GM23338 (cell line): Measurements from ENCODE around the gene ST6GALNAC3. TPM values are rescaled to one million over a fixed set of nuclear protein-coding genes. Genes with fewer than 3 reads are reported as not detected.
A peak's percentile ranks its signal among the peaks of the same experiment; 100 is the strongest.

Experiments
- ATAC-seq: fragments of 200-7000 bp; cut with Tn5 transposase; 3 replicates; pipeline ENCODE4 v1.9.1; 2020
- DNase-seq: peaks from one replicate; pipeline ENCODE4 v3.0.0-alpha.2; 2015; ENCODE audit warnings: low spot score
- H2AFZ ChIP-seq: fragments of 200-600 bp; sonication (generic); 2 replicates; pipeline ENCODE4 v1.8.0; 2016; ENCODE audit warnings: antibody characterized with exemption, mild to moderate bottlenecking, moderate library complexity
- H3F3A ChIP-seq: fragments of 200-600 bp; sonication (generic); replicated peaks from 2 replicates; pipeline ENCODE4 v1.8.0; 2017; ENCODE audit warnings: antibody characterized with exemption, mixed run types, low read depth
- H3K27ac ChIP-seq: fragments of 200-600 bp; sonication (generic); 2 replicates; pipeline ENCODE4 v1.6.1; 2016; ENCODE audit warnings: low read depth
- H3K27me3 ChIP-seq: fragments of 200-600 bp; sonication (generic); 2 replicates; pipeline ENCODE4 v1.8.0; 2016; ENCODE audit warnings: mild to moderate bottlenecking, mixed run types, moderate library complexity; ENCODE audit not compliant: insufficient read depth
- H3K36me3 ChIP-seq: fragments of 200-600 bp; sonication (generic); 2 replicates; pipeline ENCODE4 v1.8.0; 2016; ENCODE audit warnings: mild to moderate bottlenecking; ENCODE audit not compliant: insufficient read depth
- H3K4me1 ChIP-seq: fragments of 200-600 bp; sonication (generic); 2 replicates; pipeline ENCODE4 v1.8.0; 2016; ENCODE audit warnings: mild to moderate bottlenecking, moderate library complexity; ENCODE audit not compliant: insufficient read depth
- H3K4me2 ChIP-seq: fragments of 200-600 bp; sonication (generic); 2 replicates; pipeline ENCODE4 v1.7.1; 2017; ENCODE audit warnings: mixed run types
- H3K4me3 ChIP-seq: fragments of 200-600 bp; sonication (generic); 2 replicates; pipeline ENCODE4 v1.6.1; 2016; ENCODE audit warnings: mixed run types
- H3K79me2 ChIP-seq: fragments of 200-600 bp; sonication (generic); replicated peaks from 2 replicates; pipeline ENCODE4 v1.8.0; 2017; ENCODE audit warnings: mild to moderate bottlenecking; ENCODE audit not compliant: insufficient read depth
- H3K9me2 ChIP-seq: fragments of 200-600 bp; sonication (generic); 2 replicates; pipeline ENCODE4 v1.8.0; 2017; ENCODE audit not compliant: insufficient read depth
- H4K20me1 ChIP-seq: fragments of 200-600 bp; sonication (generic); replicated peaks from 2 replicates; pipeline ENCODE4 v1.8.0; 2017; ENCODE audit warnings: mild to moderate bottlenecking; ENCODE audit not compliant: insufficient read depth
- H3K27ac Mint-ChIP-seq: 2 replicates; pipeline ENCODE4 v1.8.0; 2020; ENCODE audit warnings: inconsistent platforms, mild to moderate bottlenecking, moderate library complexity, mixed read lengths
- H3K27me3 Mint-ChIP-seq: 3 replicates; pipeline ENCODE4 v1.8.0; 2022; ENCODE audit warnings: low read depth, mild to moderate bottlenecking, moderate library complexity, mixed read lengths, inconsistent platforms; ENCODE audit not compliant: insufficient read depth, poor library complexity
- H3K36me3 Mint-ChIP-seq: 3 replicates; pipeline ENCODE4 v1.8.0; 2021; ENCODE audit warnings: low read depth, mild to moderate bottlenecking, inconsistent platforms, moderate library complexity, mixed read lengths
- H3K4me1 Mint-ChIP-seq: 3 replicates; pipeline ENCODE4 v1.8.0; 2020; ENCODE audit warnings: mild to moderate bottlenecking, inconsistent platforms, mixed read lengths
- H3K4me3 Mint-ChIP-seq: 3 replicates; pipeline ENCODE4 v1.8.0; 2021; ENCODE audit warnings: moderate library complexity, mild to moderate bottlenecking, inconsistent platforms, mixed read lengths
- H3K9me3 Mint-ChIP-seq: 3 replicates; pipeline ENCODE4 v1.8.0; 2020; ENCODE audit warnings: moderate library complexity, mild to moderate bottlenecking, inconsistent platforms, mixed read lengths
- EZH2phosphoT487 ChIP-seq: fragments of 200-600 bp; sonication (generic); IDR thresholded peaks from one replicate; pipeline ENCODE4 v1.8.1; 2018; ENCODE audit warnings: antibody characterized with exemption; ENCODE audit not compliant: unreplicated experiment
- NANOG ChIP-seq: IDR thresholded peaks from 2 replicates; pipeline ENCODE4 v1.6.1; 2016; ENCODE audit warnings: antibody characterized with exemption, borderline replicate concordance
- REST ChIP-seq: IDR thresholded peaks from one replicate; pipeline ENCODE4 v1.6.1; 2018; ENCODE audit warnings: antibody characterized with exemption; ENCODE audit not compliant: unreplicated experiment
- ZNF462 ChIP-seq: fragments of 250-450 bp; sonication (Bioruptor Pico); IDR thresholded peaks from 2 replicates; pipeline ENCODE4 v1.5.0; 2020; ENCODE audit warnings: mild to moderate bottlenecking, moderate library complexity
- polyA plus RNA-seq: library from polyadenylated mRNA; unstranded; fragments of >200 nt; fragmentation: Nextera tagmentation; extraction: Ambion mirVana; gene quantifications from 2 replicates; pipeline ENCODE4 v1.2.1, GENCODE V29; 2016
- total RNA-seq: library from RNA; depleted of rRNA; stranded (reverse); fragments of >200 nt; shearing (Covaris generic); gene quantifications from 2 replicates; pipeline ENCODE4 v1.2.3, GENCODE V29; 2014

ST6GALNAC3 gene
- total and polyA plus RNA-seq, 2 experiments from 2014 or later: 4.7 to 11.6 TPM

- TF ChIP-seq ZNF462 (CRISPR knock-in tag) (no peak), REST (no peak), NANOG (no peak)
Measured at GRCh38 chr1:76229279-76230005, 154.9 kb downstream of the ST6GALNAC3 start (continued).

DNA sequence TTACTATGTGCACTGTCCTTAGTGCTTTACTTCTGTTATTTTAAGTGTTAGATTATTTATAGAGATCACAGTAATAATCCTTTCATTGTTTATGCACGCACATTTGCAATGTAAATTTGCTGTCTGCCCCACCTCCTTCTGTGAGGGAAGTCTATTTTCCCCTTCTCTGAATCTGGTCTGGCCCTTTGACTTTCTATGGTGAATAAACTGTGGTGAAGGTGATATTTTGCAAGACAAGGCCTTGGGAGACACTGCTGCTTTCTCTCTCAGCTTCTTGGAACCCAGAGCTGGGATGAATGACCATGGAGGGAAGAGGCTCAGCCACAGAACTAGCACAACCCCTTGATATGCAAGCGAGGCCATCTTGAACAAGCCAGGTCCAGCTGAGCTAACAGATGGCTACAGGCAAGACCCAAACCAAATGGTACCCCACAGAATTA lies 156.3 kb downstream of the ST6GALNAC3 start:
- peak; percentile 73 for DNase-seq
- Histone ChIP-seq H3K27me3 (no peaks in the 10 kb centered on the region), H4K20me1 (no peaks in the 10 kb centered on the region), H3K79me2 (no peaks in the 10 kb centered on the region), H3K4me3 (no peak overlapping the region), H3K4me2 (peak overlapping the region; percentile 15), H3K36me3 (no peaks in the 10 kb centered on the region), H3F3A (0 out of 2 replicates have a peak, but pooled peaks cover 4% of the 10 kb centered on the region), H3K9me2 (peaks cover 13% of the 10 kb centered on the region; the same call in 1 of the 2 replicates), H3K4me1 (peaks cover 62% of the 10 kb centered on the region), H2AFZ (no peak overlapping the region), H3K27ac (peak overlapping the region; percentile 81)
- H3K27me3 Mint-ChIP-seq: peaks cover 6% of the 10 kb centered on the region
- peak overlapping the region; percentile 36; the same call in 1 of the 3 replicates for H3K4me3 Mint-ChIP-seq
- peak; percentile 93 for ATAC-seq
- H3K36me3 Mint-ChIP-seq: peaks cover 12% of the 10 kb centered on the region; the same call in 2 of the 3 replicates
- peaks cover 69% of the 10 kb centered on the region for H3K4me1 Mint-ChIP-seq
- peak overlapping the region; percentile 95 for H3K27ac Mint-ChIP-seq
- no peaks in the 10 kb centered on the region for H3K9me3 Mint-ChIP-seq
- no peak for TF ChIP-seq EZH2phosphoT487
- peak; percentile 100 for TF ChIP-seq ZNF462 (CRISPR knock-in tag)
